Natural killer cell (primary cell): ENCODE measurements around the gene RAB5IF. TPM values are rescaled to one million over a fixed set of nuclear protein-coding genes. Genes with fewer than 3 reads are reported as not detected.

Source experiments
- ATAC-seq, 3 donors: fragments of 150-1000 bp in 2 of 3; fragments of 200-7000 bp in 1 of 3; cut with Tn5 transposase; 1 replicate in 1 of 3; 2 replicates in 2 of 3; pipeline ENCODE4 v1.10.0; 2021; ENCODE audit warnings: mild to moderate bottlenecking in 2 of 3, moderate library complexity in 2 of 3
- DNase-seq, 2 donors: peaks; one replicate each; pipeline versions ENCODE4 v3.0.0 to v3.0.0-alpha.2; 2013 to 2021; ENCODE audit warnings: mixed read lengths in 1 of 2
- H3K27ac ChIP-seq: one replicate; pipeline ENCODE4 v1.5.1; 2013; ENCODE audit warnings: mild to moderate bottlenecking, low read length
- H3K27me3 ChIP-seq: one replicate; pipeline ENCODE4 v1.6.1; 2013; ENCODE audit warnings: low read length; ENCODE audit not compliant: control insufficient read depth, insufficient read depth
- H3K36me3 ChIP-seq: one replicate; pipeline ENCODE4 v1.6.1; 2013; ENCODE audit warnings: low read length; ENCODE audit not compliant: control insufficient read depth, insufficient read depth
- H3K4me1 ChIP-seq: one replicate; pipeline ENCODE4 v1.6.1; 2013; ENCODE audit warnings: low read length; ENCODE audit not compliant: control insufficient read depth, insufficient read depth
- H3K4me3 ChIP-seq: one replicate; pipeline ENCODE4 v1.5.1; 2013; ENCODE audit warnings: low read length
- H3K9me3 ChIP-seq: one replicate; pipeline ENCODE4 v1.6.1; 2013; ENCODE audit warnings: low read length; ENCODE audit not compliant: control insufficient read depth, insufficient read depth
- H3K27ac Mint-ChIP-seq, 2 donors: one replicate each; pipeline ENCODE4 v1.8.0; 2022; ENCODE audit warnings: mild to moderate bottlenecking in 2 of 2, mixed read lengths in 2 of 2, moderate library complexity in 1 of 2
- H3K27me3 Mint-ChIP-seq, 2 donors: one replicate each; pipeline ENCODE4 v1.8.0; 2022; ENCODE audit warnings: low read depth in 2 of 2, mixed read lengths in 2 of 2
- H3K36me3 Mint-ChIP-seq: one replicate; pipeline ENCODE4 v1.8.0; 2022; ENCODE audit warnings: mixed read lengths
- H3K4me1 Mint-ChIP-seq, 2 donors: one replicate each; pipeline ENCODE4 v1.8.0; 2022; ENCODE audit warnings: mixed read lengths in 2 of 2
- H3K4me3 Mint-ChIP-seq: one replicate; pipeline ENCODE4 v1.8.0; 2022; ENCODE audit warnings: mild to moderate bottlenecking, moderate library complexity, mixed read lengths
- H3K9me3 Mint-ChIP-seq, 2 donors: one replicate each; pipeline ENCODE4 v1.8.0; 2022; ENCODE audit warnings: mixed read lengths in 2 of 2
- CTCF ChIP-seq: fragments of 200-600 bp; IDR thresholded peaks from one replicate; pipeline ENCODE4 v1.8.0; 2022; ENCODE audit warnings: antibody characterized with exemption
- WGBS: methylation state at CpG from one replicate; pipeline ENCODE4 v1.1.7; 2013; ENCODE audit warnings: missing lambda C conversion rate; ENCODE audit not compliant: insufficient coverage; 5-methylcytosine and 5-hydroxymethylcytosine counted together
- intact Hi-C: fragments of 100-400 bp; cut with micrococcal nuclease; formaldehyde crosslinking; loops from one replicate; pipeline ENCODE4 v1.14.2; 2022
- total RNA-seq, 4 donors: library from RNA; stranded (reverse); fragments of 120-200 nt in 1 of 4; gene quantifications; one replicate each; pipeline versions ENCODE4 v1.2.3 to v1.2.4, GENCODE V29; 2013 to 2022

RAB5IF gene
- total RNA-seq, 3 donors from 2014 or later (not counting 1 experiment from before 2014, with no cell fraction given): 158 to 265 (median 247) TPM

- TF ChIP-seq CTCF: no peak
- no peaks in the 10 kb centered on the region for H3K9me3 ChIP-seq
- H3K36me3 Mint-ChIP-seq: no peaks in the 10 kb centered on the region
- H3K27me3 Mint-ChIP-seq: no peaks in the 10 kb centered on the region
- no peaks in the 10 kb centered on the region for H3K36me3 ChIP-seq
- H3K27me3 ChIP-seq: no peaks in the 10 kb centered on the region
- intact Hi-C loops: no loop called here
- H3K4me1 Mint-ChIP-seq: peaks cover 22 to 25% of the 10 kb centered on the region in 2 donors
- H3K27ac ChIP-seq: no peak overlapping the region
- no peaks in the 10 kb centered on the region for H3K9me3 Mint-ChIP-seq
- no peak for DNase-seq
- H3K4me3 Mint-ChIP-seq: no peak overlapping the region
- WGBS: 63% methylated on average over 1 of the region's 1 CpG
- H3K4me3 ChIP-seq: no peak overlapping the region
- ATAC-seq: no peak
- no peak overlapping the region for H3K27ac Mint-ChIP-seq
- H3K4me1 ChIP-seq: peaks cover 23% of the 10 kb centered on the region
These were observed 4.0 kb upstream of the RAB5IF start for GRCh38 chr20:36601540-36601939.

- TF ChIP-seq CTCF: no peak
- intact Hi-C loops: loop anchor here (1.0 to 2.0 kb wide), 5 partner anchors 10 to 48 kb away; no protein-coding TSS in a partner anchor
- H3K9me3 ChIP-seq: no peaks in the 10 kb centered on the region
- peak; percentile 42 to 52 (median 46) for ATAC-seq
- Mint-ChIP-seq H3K27me3 (no peaks in the 10 kb centered on the region), H3K36me3 (no peaks in the 10 kb centered on the region), H3K4me3 (peak overlapping the region; percentile 98), H3K4me1 (peaks cover 33 to 42% of the 10 kb centered on the region in 2 donors), H3K9me3 (no peaks in the 10 kb centered on the region), H3K27ac (peak overlapping the region; percentile 99)
- no peaks in the 10 kb centered on the region for H3K27me3 ChIP-seq
- WGBS: 29% methylated on average over 15 of the region's 15 CpGs
- H3K4me1 ChIP-seq: peaks cover 37% of the 10 kb centered on the region
- peak; percentile 59 to 81 for DNase-seq
- peaks cover 19% of the 10 kb centered on the region for H3K36me3 ChIP-seq
- H3K4me3 ChIP-seq: peak overlapping the region; percentile 29
- H3K27ac ChIP-seq: peak overlapping the region; percentile 91
These were observed 604 bp upstream of the RAB5IF start for GRCh38 chr20:36604952-36605398.

GRCh38 chr20:36606158-36607066 is 833 bp downstream of the RAB5IF start:
- peaks cover 30% of the 10 kb centered on the region for H3K36me3 ChIP-seq
- no peaks in the 10 kb centered on the region for H3K9me3 ChIP-seq
- H3K9me3 Mint-ChIP-seq: no peaks in the 10 kb centered on the region
- H3K27me3 Mint-ChIP-seq: no peaks in the 10 kb centered on the region
- no peaks in the 10 kb centered on the region for H3K36me3 Mint-ChIP-seq
- no peaks in the 10 kb centered on the region for H3K27me3 ChIP-seq
- peak overlapping the region; percentile 89 for H3K4me3 ChIP-seq
- TF ChIP-seq CTCF: no peak
- ATAC-seq (no peak), DNase-seq (peak in 1 of 2 donors; percentile 46)
- H3K27ac ChIP-seq: peak overlapping the region; percentile 83
- H3K4me1 Mint-ChIP-seq: peaks cover 29 to 38% of the 10 kb centered on the region in 2 donors
- intact Hi-C loops: no loop called here
- peak overlapping the region; percentile 98 for H3K4me3 Mint-ChIP-seq
- WGBS: under 1% methylated on average over 31 of the region's 31 CpGs
- peaks cover 33% of the 10 kb centered on the region for H3K4me1 ChIP-seq
- peak overlapping the region; percentile 99 for H3K27ac Mint-ChIP-seq
